Stimulated activated CD8-positive, alpha-beta memory T cell treated with anti-CD3 and anti-CD28 coated beads, Interleukin-4, amount 100 ng/mL, for 4 hours (primary cell): ENCODE measurements around the gene SLC2A4.

Source experiments
- DNase-seq, 2 donors: peaks; one replicate each; pipeline ENCODE4 v3.0.0-alpha.2; 2020; ENCODE audit warnings: low read depth in 2 of 2, low spot score in 1 of 2

The SLC2A4 gene

DNA sequence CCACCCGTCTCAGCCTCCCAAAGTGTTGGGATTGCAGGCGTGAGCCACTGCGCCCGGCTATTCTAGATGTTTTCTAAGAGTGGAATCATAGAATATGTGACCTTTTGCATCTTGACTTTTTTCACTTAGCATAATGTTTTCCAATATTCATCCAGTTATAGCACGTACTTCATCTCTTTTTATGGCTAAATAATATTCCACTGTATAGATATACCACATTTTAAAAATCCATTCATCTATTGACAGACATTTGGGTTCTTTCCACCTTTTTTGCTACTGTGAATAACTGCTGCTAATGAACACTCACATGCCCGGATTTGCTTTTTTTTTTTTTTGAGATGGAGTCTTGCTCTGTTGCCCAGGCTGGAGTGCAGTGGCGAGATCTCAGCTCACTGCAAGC, 22.7 kb downstream of the SLC2A4 start:
- no peak for DNase-seq

DNA sequence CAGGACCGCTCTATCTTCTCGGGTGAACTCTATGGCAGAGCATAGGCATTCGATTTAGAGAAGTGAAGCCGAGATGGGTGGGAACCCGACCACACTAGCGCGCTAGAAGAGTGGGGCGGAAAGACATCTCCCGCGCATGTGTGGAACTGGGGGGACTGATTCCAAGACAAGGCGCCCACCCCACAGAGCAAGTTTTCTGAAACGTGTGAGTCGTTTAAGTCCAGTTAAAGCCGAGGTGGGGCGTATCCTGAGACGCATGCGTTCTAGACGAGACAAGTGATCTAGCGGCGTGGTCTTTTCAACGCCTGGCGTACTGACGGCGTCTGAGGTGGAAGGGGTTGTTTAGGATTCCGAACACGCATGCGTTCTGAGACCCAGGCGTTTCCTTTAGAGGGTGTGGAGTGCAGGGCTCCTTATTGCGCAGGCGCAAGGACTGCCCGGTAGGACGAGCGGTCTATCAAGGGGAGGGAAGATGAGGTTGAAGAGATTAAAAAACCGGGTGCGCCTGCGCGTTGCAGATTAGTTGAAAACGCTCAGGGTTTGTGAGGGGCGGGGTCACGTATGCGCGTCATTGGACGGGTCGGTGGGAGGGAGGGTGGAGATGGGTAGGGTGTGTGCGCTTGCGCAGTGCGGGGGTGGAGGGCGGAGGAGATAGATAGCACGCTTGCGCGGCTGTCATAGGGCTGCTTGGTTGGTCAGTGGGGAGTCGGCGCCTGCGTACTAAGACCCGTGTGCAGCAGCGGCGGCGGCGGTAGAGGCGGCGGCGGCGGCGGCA, 25.6 kb downstream of the SLC2A4 start, which contains the start of gene EIF5A:
Gene EIF5A (plus strand): TSS at position 718 of the 775 bp plus-strand sequence. CDS start 2,008 bp downstream, outside the sequence.
- DNase-seq: peak; percentile 100

DNA sequence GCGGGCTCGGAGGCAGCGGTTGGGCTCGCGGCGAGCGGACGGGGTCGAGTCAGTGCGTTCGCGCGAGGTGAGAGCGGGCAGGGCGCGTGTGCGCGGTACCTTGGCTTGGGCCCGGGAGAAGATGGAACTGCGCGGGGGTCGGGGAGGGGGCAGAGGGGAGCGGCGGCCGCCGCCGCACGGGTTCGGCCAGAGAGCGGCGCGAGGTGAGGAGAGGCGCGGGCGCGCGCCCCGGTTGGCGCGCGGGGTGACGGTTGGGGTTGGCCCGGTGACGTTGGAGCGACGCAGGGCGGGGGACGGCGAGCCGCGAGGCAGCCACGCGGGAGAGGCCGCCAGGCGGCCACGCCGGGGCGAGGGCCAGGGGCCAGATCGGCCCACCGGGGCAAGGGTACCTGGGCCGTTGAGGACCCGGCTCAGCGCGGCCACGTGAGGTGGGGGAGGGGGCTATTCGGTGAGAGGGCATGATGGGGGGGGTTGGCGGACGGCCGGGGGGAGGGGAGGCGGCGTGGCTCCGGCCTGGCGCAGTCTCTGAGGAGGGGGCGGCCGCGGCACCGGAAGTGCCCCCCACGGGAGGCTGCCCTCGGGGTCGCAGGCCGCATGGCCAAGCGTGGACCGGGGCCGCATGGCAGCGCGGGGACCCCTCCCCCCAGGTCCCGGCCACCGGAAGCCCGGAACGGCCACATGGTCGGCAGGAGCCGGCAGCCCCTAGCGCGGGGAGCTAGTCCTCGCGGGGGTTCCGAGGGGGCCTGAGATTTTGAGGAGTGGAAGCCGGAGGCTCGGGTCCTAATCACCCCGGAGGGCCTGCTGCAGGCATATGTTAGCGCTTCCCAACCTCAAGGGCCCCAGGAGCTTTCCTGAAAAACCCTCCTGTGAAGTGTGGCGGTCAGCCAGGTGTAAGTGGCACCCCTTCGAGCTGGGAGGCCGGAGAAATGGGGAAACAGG, 26.4 kb downstream of the SLC2A4 start:
- peak in 1 of 2 donors; percentile 22 for DNase-seq

DNA sequence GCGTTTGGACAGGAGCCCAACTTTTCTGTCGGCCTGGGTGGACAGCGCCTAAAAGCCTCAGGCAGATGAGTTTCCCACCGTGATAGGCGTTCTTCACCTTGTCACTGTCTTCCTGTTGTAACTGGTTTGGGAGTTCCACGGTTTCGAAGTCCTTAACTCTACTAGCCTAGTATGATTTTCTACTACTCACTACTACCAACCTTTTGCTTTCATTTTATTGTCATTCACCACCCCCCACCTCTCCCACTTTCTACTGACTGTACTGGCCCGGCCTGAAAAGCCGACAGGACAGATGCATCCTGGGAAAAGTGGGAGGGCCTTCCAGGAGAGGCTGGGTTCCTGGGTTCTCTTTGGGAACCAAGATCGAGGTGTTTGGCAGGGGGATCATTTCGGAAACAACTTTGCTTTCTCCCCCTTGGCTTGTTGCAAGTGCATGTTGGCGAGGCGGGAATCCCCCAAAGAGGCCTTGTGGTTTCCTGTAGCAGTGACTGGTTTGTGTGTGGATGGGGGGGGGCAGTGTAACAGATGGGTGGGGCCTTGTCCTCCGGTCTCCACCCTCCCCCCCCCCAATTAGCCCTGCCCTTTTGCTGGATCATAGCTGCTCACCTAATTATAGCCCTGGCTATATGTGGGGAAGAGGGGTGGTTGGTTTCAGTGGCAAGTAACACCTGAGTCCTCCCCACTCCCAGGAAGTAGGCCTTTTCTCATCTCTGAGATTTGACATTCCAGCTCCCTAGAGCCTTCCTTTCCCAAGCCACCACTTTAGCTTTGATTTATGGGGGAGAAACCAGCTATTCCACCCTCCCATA, 27.3 kb downstream of the SLC2A4 start:
- peak; percentile 72 to 85 for DNase-seq

DNA sequence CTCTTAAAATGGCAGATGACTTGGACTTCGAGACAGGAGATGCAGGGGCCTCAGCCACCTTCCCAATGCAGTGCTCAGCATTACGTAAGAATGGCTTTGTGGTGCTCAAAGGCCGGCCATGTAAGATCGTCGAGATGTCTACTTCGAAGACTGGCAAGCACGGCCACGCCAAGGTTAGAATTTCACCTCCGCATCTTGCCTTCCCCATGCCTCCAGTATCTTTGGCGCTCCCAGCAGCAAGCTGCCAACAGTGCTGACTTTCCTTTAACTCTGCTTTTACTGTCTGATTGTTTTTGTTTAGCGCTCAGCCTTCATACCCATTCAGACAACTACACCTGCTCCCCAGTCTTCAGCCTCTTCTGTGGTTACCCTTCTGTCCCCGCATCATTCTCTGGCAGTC, 28.1 kb downstream of the SLC2A4 start:
- DNase-seq: no peak

- no peak for DNase-seq
Observed at GRCh38 chr17:7311110-7311705, 29.7 kb downstream of the SLC2A4 start.

DNA sequence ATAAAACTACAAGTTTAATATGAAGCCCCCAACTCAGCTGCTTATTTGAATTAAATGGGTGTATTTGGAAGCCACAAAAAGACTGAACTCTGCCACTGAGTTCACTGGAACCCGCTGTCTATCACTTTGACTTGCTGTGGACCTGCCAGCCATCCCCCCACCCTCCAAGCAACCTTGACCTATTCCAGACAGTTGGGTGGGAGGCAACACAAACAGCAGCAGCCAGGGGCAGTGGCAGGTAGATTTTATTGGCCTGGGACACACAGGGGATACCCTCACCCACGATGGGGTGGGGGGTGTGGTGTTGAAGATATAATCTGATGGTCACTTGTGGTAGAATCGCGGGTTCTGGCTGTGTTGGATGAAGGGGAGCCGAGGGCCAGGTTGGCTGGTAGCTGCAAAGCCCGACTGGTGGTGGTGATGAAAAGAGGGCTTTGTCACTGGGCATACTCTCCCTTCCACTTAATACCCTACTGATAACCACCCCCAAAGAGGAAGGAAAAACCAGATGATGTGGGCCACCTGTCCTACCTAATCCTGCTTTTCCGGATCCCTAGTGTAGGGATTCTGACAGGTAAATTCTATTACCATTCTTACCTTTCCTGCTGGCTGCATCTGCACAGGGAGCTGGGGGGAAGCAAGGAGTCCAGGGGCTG, 31.0 kb downstream of the SLC2A4 start:
- no peak for DNase-seq

DNA sequence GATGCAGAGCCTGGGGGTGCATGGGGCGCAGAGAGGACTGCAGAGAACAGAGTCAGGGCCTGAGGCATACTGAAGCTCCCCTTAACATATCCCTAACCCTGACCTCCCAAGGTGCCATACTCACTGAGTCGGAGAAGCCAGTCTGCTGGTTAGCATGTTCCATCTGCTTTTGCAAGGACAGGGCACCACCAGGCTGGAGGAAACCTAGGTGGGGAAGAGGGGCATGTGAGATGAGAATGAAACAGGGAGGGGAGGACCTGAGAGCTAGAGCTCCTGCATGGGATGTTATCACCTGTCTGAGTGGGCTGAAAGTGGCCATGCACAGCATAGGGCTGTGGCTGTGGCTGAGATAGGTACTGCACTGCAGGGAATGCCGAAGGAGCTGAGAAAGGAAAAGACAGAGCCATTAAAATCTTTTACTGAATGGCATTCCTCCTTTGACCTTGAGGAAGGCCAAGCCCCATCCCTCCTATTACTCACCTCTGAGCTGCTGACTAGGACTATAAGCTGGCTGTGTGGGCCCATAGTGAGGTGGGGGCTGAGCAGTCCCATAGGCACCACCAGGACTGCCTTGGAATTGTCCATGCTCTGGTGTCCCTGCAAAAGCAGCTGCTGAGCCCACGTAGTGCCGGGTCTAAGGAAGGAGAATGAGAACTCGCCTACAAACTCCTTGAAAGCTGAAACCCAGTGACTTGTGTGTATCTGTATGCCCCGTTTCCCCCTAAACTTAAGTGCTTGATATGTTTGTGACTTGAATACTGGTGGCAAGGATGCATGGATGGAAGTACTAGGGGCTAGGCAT, 31.8 kb downstream of the SLC2A4 start:
- no peak for DNase-seq

DNA sequence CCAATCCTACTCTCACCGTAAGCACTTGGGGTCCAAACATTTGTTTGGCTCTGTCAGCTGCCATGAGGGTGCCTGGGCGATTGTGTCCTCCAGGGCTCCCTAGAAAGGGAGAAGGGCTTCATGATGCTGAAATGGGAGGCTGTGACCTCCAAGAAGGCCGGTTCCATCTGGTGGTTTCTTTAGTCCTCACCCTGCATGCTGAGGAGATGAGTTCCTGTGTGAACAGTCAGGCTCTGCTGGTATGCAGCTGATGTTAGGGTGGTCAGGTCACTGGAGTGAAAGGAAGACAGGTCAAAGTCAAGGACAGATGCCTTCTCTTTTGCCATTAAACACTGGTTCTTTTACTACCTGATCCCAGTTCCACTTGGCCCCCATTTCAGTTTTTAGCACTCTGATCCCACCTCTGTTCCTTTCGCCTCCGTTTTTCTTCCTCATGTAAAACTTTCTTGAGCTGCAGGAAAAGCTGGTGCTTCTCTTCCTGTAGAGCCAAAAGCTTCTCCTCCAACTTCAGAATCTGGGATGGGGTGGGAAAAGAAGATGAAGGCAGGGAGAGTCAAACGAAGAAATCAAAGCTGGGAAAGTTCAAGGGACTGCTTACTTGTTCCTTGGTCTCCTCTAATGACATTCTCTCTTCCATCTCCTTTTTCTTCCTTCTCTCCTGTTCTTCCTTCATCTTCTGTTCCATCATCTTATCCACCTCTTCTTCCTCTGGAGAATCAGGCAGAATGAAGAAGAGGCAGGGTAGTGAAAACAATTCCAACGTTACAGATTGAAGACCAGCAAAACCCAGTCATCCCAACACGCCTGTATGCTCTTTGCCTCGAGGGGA, 32.6 kb downstream of the SLC2A4 start:
- DNase-seq: no peak

DNA sequence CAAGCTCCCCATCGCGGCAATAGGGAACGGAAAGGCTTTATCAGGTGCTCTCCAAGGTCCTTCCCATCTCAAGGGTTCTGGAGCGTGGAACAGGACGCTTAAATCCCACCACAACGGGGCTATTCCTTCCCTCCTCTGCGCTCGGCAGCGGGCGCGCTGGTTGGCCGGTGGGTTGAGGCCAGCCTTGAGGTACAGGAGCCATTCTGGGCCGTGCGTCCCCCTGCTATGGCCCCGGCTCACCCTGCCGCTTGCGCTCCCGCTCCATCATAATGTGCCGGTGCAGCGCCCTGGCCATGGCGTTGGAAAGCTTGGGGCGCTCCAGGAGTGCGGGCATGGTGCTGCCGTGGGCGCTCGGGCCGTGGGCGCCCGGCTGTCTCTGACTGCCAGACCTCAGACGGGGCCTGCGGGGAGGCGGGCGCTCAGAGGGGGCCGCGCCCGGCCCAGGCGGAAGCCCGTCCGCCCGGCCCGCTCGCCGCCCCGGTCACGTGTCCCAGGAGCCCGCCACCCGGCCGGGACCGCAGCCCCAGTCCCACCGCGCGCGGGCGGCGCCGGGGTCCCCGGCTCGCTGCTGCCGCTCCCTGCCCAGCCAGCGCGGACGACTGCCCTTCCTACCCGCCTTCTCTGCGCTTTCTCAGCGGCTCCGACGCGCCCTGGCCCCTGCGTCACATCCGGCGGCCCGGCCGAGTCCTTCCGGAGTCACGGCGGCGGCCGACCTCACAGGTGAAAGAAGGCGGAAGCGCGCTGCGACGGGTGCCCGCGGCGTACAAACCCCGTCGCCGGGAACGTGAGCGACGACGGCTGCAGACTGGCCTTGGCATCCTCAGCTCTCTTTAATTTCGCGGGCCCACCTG, 33.4 kb downstream of the SLC2A4 start, which contains the start of gene GPS2:
Gene GPS2 (minus strand): TSS at position 642 of the 851 bp plus-strand sequence. CDS start 308 bp downstream, at position 334.
- DNase-seq: peak; percentile 81 to 88

- DNase-seq: no peak
Observed at GRCh38 chr17:7315570-7316235, 34.2 kb downstream of the SLC2A4 start.

GRCh38 chr17:7317161-7317803, 35.8 kb downstream of the SLC2A4 start:
- DNase-seq: no peak

GRCh38 chr17:7318121-7318860, 36.8 kb downstream of the SLC2A4 start:
- no peak for DNase-seq

DNA sequence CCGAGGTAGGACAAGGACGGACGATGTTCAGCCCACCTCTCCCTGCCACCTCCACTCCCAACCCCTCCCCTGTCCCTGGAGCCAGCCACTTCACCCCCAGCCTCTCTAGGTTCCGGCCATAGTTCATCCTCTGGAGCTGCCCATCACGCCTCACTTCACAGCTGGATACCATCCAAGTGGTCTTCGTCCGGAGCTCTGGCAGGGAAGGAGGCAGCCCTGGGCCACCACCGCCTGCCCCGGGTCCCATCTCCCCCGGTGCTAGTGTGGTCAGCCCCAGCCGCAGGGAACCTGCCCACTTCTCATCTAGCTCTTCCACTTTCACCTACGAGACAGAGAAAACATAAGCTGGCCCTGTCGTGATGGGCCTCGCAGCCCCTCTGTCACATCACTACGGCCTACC, 39.9 kb downstream of the SLC2A4 start:
- DNase-seq: no peak

- no peak for DNase-seq
Observed at GRCh38 chr17:7322520-7323194, 41.1 kb downstream of the SLC2A4 start.
